Spleen (tissue), 7 donors: Measurements from ENCODE around the gene SLC26A11.

ENCODE experiments used
- CTCF ChIP-seq, 11 experiments: fragments of 200-600 bp in 7 of 11; fragments of 450-650 bp in 4 of 11; sonication (generic) in 4 of 11; IDR thresholded peaks in 8 of 11; conservative IDR thresholded peaks in 3 of 11; 1 replicate in 7 of 11; 2 replicates in 4 of 11; pipeline versions ENCODE4 v1.4.0 to v1.8.0; 2016 to 2021; ENCODE audit warnings: antibody characterized with exemption in 11 of 11, inconsistent platforms in 4 of 11, mild to moderate bottlenecking in 1 of 11
- POLR2A ChIP-seq, 3 donors: fragments of 450-650 bp; IDR thresholded peaks; one replicate each; pipeline ENCODE4 v1.5.1; 2017; ENCODE audit warnings: antibody characterized with exemption in 3 of 3, mild to moderate bottlenecking in 1 of 3
- donor health status: DM: no; HTN: no; CAD: no; lungs with moderate emphysema.
- donor health status: DM: no; HTN: no; CAD: no.
- donor health status: DM: no; HTN: no; CAD: no.

GRCh38 chr17:80257716-80258213 lies 37.5 kb downstream of the SLC26A11 start:
- TF ChIP-seq CTCF (IDR thresholded peaks at IDR 0.05 in 8 of 11, conservative IDR thresholded peaks at IDR 0.05 in 3 of 11) (no peak), POLR2A (IDR thresholded peaks at IDR 0.05) (no peak)
